ENCODE data around the gene ZCCHC14.

The ZCCHC14 gene

GRCh38 chr16:87448866-87449265 is 44.0 kb downstream of the ZCCHC14 start:
- DNase-seq: no peak

DNA sequence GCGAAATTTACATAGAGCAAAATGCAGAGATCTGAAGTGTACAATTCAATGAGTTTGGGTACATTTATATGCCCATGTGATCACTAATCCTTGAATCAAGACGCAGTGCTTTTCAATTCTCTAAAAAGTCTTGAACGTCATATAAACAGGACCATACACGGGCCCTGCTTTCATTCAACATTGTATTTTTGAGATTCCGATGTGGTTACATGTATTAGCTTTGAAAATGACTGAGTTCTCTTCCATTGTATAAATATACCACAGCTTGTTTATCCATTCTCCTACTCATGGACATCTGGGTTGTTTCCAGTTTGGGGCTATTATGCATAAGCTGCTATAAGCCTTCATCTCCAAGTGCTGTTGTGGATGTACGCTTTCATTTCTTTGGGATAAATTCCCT is 45.5 kb downstream of the ZCCHC14 start:
- no peak for DNase-seq

- DNase-seq: no peak
Observed at GRCh38 chr16:87446479-87446878, 46.3 kb downstream of the ZCCHC14 start.

GRCh38 chr16:87445486-87445885 is 47.3 kb downstream of the ZCCHC14 start:
- no peak for DNase-seq

GRCh38 chr16:87443964-87444363 is 48.9 kb downstream of the ZCCHC14 start:
- no peak for DNase-seq

DNA sequence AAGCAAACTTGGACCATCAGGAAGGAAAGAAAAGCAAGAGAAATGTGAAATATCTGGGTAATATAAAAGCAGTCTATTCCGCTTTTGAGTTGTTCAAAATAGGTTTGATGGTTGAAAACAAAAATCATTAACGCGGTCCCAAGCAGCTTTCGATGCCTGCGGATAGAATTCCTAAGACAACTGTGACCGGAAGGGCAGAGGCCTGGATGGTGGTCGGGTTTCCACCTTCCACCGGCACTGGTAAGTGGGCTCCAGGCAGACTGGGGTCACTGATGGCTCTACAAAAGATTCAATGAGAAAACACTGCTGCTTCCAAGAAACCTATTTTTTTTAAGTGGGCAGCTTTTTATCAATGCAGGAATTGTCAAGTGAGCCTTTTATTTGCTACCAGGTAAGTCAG is 49.8 kb downstream of the ZCCHC14 start:
- no peak for DNase-seq

DNA sequence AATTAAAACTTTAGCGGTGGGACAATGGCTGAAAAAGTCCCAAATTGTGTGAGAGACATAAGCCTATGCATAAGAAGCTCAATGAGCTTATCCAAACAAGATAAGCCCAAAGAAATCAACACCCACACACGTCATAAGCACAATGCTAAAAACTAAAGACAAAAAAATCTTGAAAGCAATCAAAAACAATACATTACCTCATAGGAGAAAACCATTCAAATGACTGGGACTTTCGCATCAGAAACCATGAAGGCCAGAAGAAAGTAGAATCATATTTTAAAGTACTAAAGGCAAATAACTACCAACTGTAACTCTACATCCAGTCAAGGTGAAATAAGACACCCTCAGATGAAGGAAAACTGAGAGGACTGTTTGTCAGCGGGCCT is 50.2 kb downstream of the ZCCHC14 start:
- DNase-seq: no peak

GRCh38 chr16:87441886-87442580 is 50.8 kb downstream of the ZCCHC14 start:
- DNase-seq: no peak

DNA sequence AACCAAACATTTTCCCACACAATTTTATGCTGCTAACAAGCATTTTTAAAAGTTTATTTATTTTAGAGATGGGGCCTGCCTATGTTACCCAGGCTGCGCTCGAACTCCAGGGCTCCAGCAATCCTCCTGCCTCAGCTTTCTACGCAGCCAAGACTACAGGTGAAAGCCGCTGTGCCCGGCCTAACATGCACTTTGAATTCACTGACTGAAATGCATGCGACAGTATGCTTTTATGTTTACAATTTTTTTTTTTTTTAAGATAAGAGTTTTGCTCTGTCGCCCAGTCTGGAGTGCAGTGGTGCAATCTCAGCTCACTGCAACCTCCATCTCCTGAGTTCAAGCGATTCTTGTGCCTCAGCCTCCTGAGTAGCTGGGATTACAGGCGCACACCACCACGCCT is 52.9 kb downstream of the ZCCHC14 start:
- DNase-seq: no peak

DNA sequence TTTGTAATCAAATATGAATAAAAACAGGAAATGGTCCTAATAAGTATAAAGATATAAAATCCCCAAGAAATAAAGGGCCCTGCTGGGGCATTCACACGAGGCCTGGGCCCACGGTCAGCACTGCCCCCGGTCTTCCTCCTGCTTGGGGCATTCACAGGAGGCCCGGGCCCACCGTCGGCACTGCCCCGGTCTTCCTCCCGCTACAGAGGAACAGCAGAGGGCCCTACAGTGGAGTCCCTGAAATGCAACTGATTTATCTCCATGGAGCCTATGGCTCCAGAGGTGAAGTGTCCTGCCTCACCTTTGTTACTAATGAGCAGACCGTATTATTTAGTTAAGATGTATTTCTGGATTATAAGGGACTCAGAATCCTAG is 54.2 kb downstream of the ZCCHC14 start:
- DNase-seq: no peak

DNA sequence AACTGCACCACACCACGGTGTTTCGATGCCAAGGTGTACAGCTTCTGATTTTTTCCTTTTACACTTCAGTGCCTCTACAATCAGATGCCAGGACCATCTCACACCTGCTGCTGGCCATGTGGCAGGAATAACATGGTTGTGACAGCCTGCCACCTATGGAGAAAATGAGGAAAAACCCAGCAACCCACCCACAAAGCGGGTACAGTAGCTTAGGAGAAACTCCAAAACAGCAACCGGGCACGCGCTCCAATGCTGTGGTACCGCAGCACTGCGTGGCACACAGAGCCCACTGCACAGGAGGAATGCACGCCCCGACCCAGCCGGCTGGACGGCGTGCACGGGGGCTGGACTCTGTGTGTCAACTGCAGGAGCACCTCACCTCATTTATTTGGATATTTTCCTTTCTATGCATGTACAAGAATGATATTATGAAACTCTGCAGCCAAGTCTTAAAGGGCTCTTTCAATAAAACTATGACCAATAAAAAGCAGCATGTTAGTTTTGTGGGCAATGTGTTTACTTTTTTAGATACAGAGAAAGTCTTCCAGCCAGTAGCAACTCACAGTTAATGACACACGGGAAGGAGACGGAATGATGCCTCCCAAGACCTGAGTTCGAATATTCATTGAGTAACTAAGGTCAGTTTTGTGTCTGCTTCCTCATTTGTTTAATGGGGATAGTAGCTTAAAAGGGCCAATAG is 54.8 kb downstream of the ZCCHC14 start:
- DNase-seq: no peak

GRCh38 chr16:87437327-87437726 is 55.5 kb downstream of the ZCCHC14 start:
- no peak for DNase-seq

DNA sequence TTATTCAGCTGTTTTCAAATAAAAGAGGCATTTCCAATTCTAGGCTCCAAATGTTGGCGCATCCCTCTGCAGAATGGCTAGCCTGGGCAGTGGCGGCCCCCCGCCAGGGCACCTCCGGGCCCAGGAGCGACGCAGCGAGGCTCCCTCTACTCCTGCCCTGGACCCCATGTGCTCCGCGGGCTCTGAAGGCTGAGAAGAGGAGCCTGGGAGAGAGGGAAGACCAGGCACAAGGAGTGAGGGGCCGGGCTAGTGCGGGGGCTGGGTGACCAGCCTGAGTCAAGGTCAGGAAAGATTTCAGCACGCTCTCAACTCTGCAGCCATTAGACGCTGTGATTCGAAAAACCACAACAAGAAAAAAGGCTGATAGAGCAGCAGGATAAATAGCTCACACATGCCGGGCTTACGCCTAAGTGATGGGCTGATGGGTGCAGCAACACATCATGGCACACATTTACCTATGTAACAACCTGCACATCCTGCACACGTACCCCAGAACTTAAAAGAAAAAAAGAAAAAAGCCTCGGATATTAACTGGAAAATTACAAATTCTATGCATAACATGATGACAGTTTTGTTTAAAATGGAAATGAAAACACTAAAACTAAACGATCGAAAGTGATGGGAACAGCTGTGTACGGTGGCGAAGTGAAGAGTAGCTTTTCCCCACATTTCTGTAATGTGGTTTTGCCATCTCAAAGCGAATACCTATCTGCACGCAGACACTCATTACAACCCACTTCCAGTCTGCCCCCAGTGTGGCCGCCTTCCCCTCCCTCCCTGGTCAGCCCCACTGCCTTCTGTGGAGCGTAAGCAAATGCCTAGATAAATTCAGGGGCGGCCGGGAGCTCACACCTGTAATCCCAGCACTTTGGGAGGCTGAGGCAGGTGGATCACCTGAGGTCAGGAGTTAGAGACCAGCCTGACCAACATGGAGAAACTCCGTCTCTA is 56.3 kb downstream of the ZCCHC14 start:
- peak; percentile 34 for DNase-seq

DNA sequence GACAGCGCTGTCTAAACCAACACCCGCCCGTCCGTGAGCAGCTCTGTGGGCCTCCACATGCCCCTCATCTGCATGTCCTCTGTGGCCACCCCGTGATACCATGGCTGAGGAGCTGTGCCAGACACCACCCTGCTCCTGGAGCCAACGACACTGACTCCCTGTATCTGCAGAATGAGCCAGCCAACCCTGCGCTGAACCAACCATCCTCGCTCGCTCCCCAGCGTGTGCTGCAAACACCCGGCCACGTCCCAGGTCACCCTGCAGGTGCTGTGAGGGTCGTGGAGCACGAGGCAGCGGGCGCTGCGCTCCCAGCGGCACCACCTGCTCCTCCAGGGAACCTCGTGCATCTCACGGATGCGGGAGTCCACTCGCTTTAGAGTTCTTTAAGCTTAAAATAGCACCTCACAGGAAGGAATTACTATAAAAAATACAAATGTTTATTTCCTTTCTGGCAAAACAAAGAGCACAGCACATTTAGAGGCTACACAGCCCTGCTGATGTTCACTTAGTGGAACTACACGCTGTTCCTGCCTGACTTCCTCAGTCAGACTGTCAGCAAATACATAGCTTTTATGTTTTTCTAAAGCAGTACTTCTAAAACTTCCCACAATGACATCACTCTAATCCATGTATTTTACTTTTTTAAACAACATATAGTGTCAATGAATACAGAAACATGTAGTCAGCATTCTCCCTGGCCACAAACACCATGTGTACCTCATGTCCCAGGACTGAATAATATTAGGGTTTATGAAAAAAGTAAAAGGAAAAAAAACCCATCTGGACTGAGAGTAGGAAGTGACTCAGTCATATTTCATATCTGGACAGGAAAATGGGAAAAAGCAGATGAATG is 57.2 kb downstream of the ZCCHC14 start:
- no peak for DNase-seq

GRCh38 chr16:87434146-87434667 is 58.6 kb downstream of the ZCCHC14 start:
- DNase-seq: no peak

DNA sequence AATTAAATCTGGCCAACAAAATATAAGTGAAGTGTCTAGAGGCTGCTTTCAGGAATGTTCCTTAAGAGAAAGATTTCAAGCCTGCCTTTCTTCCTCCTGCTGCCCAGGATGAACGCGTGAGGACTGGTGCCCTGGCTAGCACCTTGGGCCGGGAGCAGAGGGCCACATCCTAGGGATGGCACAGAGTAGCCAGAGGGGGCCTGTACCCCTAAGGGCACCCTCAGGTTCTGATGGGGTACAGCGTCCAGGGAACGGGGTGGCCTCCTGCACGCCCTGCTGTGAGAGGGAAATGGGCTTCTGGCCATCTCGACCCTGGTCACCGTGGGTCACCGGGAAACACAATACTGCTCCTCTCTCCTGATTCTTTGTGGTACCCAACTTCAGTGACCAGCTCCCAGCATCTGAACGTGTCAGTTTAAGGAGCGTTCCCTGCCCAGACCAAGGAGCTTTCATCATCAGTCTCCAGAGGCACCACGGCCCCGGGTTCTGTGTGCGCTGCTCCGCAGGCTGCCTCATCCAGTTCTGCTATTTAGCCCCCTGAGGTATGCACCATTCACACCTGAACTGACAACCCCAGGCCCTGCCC is 60.4 kb downstream of the ZCCHC14 start:
- no peak for DNase-seq

DNA sequence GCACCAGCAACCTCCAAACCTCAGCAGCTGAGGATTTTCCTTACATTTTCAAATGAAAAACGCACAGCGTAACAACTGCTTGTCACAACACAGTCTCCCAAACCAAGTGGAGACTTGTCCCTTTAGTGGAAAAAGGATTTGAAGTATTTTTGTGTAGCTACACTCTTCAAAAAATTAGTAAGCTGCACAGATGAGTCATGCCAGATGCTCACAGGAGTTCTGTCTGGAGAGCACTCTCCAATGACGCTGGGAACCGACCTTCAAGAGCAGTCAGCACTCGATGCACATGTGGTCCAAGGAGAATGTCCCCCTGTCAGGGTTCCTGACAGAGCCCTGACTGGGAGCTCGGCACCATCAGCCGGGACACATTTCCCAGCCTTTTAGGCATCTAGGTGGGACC is 60.9 kb downstream of the ZCCHC14 start:
- DNase-seq: no peak

DNA sequence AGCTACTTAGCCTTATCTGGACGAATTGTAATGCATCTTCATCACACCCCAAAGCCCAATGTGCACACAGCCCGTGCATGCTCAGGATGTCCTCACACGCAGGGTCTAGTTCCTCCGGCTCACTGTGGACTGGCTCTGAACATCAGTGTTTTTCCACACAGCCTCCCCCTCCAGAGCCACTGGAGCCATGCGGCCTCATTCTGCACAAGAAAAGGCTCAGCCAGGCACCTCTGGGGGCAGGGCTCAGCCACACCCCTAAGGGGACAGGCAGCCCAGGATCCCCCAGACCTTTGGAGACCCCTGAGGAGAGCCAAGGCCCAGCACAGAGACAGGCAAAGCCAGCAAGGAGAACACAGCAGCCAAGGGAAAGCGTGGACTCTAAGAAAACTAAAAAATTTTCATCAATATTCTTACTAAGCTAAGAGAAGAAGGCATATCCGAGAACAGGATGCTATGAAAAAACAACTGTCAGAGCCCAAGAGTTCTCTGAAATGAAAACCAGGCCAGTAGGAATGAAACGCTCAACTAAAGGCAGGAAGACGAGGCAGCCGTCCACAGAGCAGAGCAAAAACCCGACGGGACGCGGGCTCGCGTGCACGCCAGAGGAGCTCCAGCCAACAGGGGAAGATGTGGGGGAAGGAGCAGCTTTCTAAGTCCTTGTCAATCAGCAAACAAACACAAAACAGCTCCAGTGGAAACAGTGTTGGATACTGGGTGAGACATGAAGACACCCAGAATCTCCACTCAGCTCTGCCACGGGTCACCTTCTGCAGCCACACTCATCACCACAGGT is 66.2 kb downstream of the ZCCHC14 start:
- DNase-seq: no peak

DNA sequence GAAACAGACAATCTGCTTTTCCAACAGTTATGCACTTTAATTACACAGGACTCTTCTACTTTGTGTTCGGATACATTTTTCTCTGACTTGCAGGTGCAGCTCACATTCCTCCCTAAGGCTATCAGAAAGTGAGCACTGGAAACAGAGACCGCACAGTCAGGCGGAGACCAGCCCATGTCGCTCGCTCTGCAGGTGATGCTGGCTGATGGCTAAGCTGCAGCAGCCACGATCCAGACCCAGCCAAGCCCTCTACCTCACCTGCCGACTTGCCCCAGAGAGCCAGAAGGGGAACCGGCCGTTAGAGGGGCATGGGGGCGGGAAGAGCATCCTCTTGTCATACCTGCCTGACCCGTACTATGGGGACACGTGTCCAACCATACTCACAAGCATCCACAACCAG is 66.9 kb downstream of the ZCCHC14 start:
- no peak for DNase-seq

DNA sequence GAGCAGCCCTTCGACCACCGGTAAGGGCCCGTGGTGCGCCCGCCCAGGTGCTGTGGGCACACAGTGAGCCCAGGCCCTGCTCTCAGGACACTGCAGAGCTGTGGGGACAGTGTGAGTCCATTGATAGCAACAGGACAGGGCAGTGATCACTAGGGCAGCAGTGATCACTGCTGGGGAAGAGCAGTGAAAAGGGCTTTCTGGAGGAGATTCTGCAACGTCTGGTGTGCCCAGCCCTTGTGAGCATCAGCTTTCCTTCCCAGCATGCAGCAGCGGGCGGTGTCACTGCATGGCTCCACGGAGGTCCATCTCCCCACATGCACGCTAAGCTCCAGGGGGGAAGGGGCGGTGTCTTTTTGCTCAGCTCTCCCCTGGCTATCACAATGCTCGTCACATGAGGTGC is 68.6 kb downstream of the ZCCHC14 start:
- no peak for DNase-seq

DNA sequence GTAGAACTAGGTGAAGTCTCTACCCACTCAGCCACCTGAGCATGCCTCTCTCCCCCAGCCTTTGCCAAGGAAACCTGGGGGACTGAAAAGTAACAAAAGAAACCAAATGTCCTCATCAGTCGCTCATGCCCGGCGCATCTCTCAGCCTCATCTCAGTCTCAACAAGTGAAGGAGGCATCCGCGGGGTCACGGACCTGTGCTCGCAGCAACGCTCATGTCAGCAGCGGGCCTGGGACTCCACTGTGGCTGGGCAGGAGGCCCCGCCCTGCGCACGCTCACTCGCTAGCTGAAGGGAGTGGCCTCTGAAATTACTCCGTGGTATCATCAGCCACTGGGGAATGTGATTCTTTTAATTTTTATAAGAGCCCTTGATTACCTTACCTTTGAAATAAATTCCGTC is 69.4 kb downstream of the ZCCHC14 start:
- no peak for DNase-seq
